Loucy (cell line): ENCODE measurements around the gene PGK1.
"Not testable (repeated sequence)": the region's sequence is repeated elsewhere in the genome, so short reads cannot be mapped to it uniquely, and the experiment has no call there.

Source experiments
- H2AFZ ChIP-seq: fragments of 200-600 bp; sonication (generic); 2 replicates; pipeline ENCODE4 v1.6.0; 2016; ENCODE audit warnings: antibody characterized with exemption, mild to moderate bottlenecking, low read length, moderate library complexity
- H3F3A ChIP-seq: fragments of 200-600 bp; 2 replicates; pipeline ENCODE4 v1.6.0; 2016; ENCODE audit warnings: antibody characterized with exemption, low read depth, mild to moderate bottlenecking
- H3K27me3 ChIP-seq: fragments of 200-600 bp; sonication (generic); 2 replicates; pipeline ENCODE4 v1.6.1; 2014; ENCODE audit warnings: low read length, mild to moderate bottlenecking; ENCODE audit not compliant: insufficient read depth, poor library complexity, severe bottlenecking
- H3K36me3 ChIP-seq: fragments of 200-600 bp; sonication (generic); 2 replicates; pipeline ENCODE4 v1.6.1; 2016; ENCODE audit warnings: low read length; ENCODE audit not compliant: insufficient read depth
- H3K4me1 ChIP-seq: fragments of 200-600 bp; sonication (generic); 2 replicates; pipeline ENCODE4 v1.5.1; 2014; ENCODE audit warnings: low read length, mild to moderate bottlenecking; ENCODE audit not compliant: insufficient read depth, poor library complexity, severe bottlenecking
- H3K4me2 ChIP-seq: fragments of 200-600 bp; sonication (generic); 2 replicates; pipeline ENCODE4 v1.6.0; 2014; ENCODE audit warnings: antibody characterized with exemption, low read length, low read depth, mild to moderate bottlenecking; ENCODE audit not compliant: poor library complexity, severe bottlenecking
- H3K4me3 ChIP-seq: fragments of 200-600 bp; sonication (generic); 2 replicates; pipeline ENCODE4 v1.5.1; 2014; ENCODE audit warnings: low read length, mild to moderate bottlenecking, mixed read lengths; ENCODE audit not compliant: poor library complexity, severe bottlenecking
- H3K79me2 ChIP-seq: fragments of 200-600 bp; sonication (generic); 2 replicates; pipeline ENCODE4 v1.6.1; 2014; ENCODE audit warnings: low read length; ENCODE audit not compliant: insufficient read depth
- H3K9ac ChIP-seq: fragments of 200-600 bp; sonication (generic); 2 replicates; pipeline ENCODE4 v1.6.0; 2014; ENCODE audit warnings: mild to moderate bottlenecking, low read depth, low read length, moderate library complexity; ENCODE audit not compliant: poor library complexity, severe bottlenecking
- H3K9me2 ChIP-seq: fragments of 200-600 bp; sonication (generic); replicated peaks from 2 replicates; pipeline ENCODE4 v1.6.1; 2016; ENCODE audit warnings: low read depth, low read length, mixed read lengths
- H3K9me3 ChIP-seq: fragments of 200-600 bp; sonication (generic); 2 replicates; pipeline ENCODE4 v1.6.1; 2014; ENCODE audit warnings: mild to moderate bottlenecking, antibody characterized with exemption, low read length, low read depth; ENCODE audit not compliant: insufficient read depth
- H4K20me1 ChIP-seq: fragments of 200-600 bp; sonication (generic); 2 replicates; pipeline ENCODE4 v1.6.0; 2014; ENCODE audit warnings: antibody characterized with exemption, low read length, mild to moderate bottlenecking; ENCODE audit not compliant: insufficient read depth, poor library complexity, severe bottlenecking
- CTCF ChIP-seq: fragments of 200-600 bp; sonication (generic); conservative IDR thresholded peaks from 2 replicates; pipeline ENCODE4 v1.5.1; 2014; ENCODE audit warnings: mild to moderate bottlenecking, antibody characterized with exemption, low read length
- EZH2phosphoT487 ChIP-seq: fragments of 200-600 bp; IDR thresholded peaks from 2 replicates; pipeline ENCODE4 v1.6.1; 2018; ENCODE audit warnings: antibody characterized with exemption, mild to moderate bottlenecking, moderate library complexity, borderline replicate concordance

The PGK1 gene

GRCh38 chrX:78066110-78066509 is 37.9 kb upstream of the PGK1 start:
- Histone ChIP-seq H3K4me1 (no peaks in the 10 kb centered on the region), H3K9me2 (no peaks in the 10 kb centered on the region), H3K79me2 (no peaks in the 10 kb centered on the region), H3F3A (no peaks in the 10 kb centered on the region), H3K36me3 (no peaks in the 10 kb centered on the region), H3K9ac (no peak overlapping the region), H3K27me3 (no peaks in the 10 kb centered on the region), H4K20me1 (no peaks in the 10 kb centered on the region), H3K9me3 (no peaks in the 10 kb centered on the region), H3K4me2 (no peak overlapping the region), H3K4me3 (no peak overlapping the region), H2AFZ (no peak overlapping the region)
- no peak for TF ChIP-seq CTCF
- no peak for TF ChIP-seq EZH2phosphoT487

- no peak for TF ChIP-seq CTCF
- no peak for TF ChIP-seq EZH2phosphoT487
- no peaks in the 10 kb centered on the region for H3K4me1 ChIP-seq
These were observed 32.7 kb upstream of the PGK1 start for GRCh38 chrX:78071331-78071730.

GRCh38 chrX:78073147-78074077 is 30.6 kb upstream of the PGK1 start:
- not testable (repeated sequence) for H3K27me3 ChIP-seq, H3K79me2 ChIP-seq, H2AFZ ChIP-seq, H3K36me3 ChIP-seq, H4K20me1 ChIP-seq, H3K9me2 ChIP-seq, H3K4me3 ChIP-seq, H3F3A ChIP-seq, H3K4me1 ChIP-seq, H3K9me3 ChIP-seq, H3K9ac ChIP-seq, H3K4me2 ChIP-seq

More at GRCh38 chrX:78071331-78071730, 32.7 kb upstream of the PGK1 start:
- no peak overlapping the region for H2AFZ ChIP-seq
- no peak overlapping the region for H3K4me2 ChIP-seq
- no peak overlapping the region for H3K4me3 ChIP-seq
- H3K79me2 ChIP-seq = no peaks in the 10 kb centered on the region
- H3K9me2 ChIP-seq = no peaks in the 10 kb centered on the region
- H3K36me3 ChIP-seq = no peaks in the 10 kb centered on the region
- H3F3A ChIP-seq = no peaks in the 10 kb centered on the region
- no peak overlapping the region for H3K9ac ChIP-seq
- H3K9me3 ChIP-seq = no peaks in the 10 kb centered on the region
- H4K20me1 ChIP-seq = no peaks in the 10 kb centered on the region
- no peaks in the 10 kb centered on the region for H3K27me3 ChIP-seq

GRCh38 chrX:78074088-78074487 is 30.0 kb upstream of the PGK1 start:
- no peaks in the 10 kb centered on the region for H3K36me3 ChIP-seq
- no peaks in the 10 kb centered on the region for H3K9me3 ChIP-seq
- H2AFZ ChIP-seq = no peak overlapping the region
- no peak overlapping the region for H3K4me2 ChIP-seq
- H3K79me2 ChIP-seq = no peaks in the 10 kb centered on the region
- no peaks in the 10 kb centered on the region for H3K9me2 ChIP-seq
- no peaks in the 10 kb centered on the region for H3F3A ChIP-seq
- no peak overlapping the region for H3K4me3 ChIP-seq
- no peaks in the 10 kb centered on the region for H3K27me3 ChIP-seq
- H3K9ac ChIP-seq = no peak overlapping the region
- no peaks in the 10 kb centered on the region for H4K20me1 ChIP-seq
- TF ChIP-seq EZH2phosphoT487 (no peak), CTCF (no peak)
- H3K4me1 ChIP-seq = no peaks in the 10 kb centered on the region
